Measurements from ENCODE around the gene IRF9. TPM values are rescaled to one million over a fixed set of nuclear protein-coding genes. Genes with fewer than 3 reads are reported as not detected.
A peak's percentile ranks its signal among the peaks of the same experiment; 100 is the strongest.

Gene IRF9
- total and polyA plus RNA-seq, 2 of the 13 experiments (the other 11 are each of a cell fraction or from before 2014, with no cell fraction given) = 14.9 to 49.7 TPM

DNA sequence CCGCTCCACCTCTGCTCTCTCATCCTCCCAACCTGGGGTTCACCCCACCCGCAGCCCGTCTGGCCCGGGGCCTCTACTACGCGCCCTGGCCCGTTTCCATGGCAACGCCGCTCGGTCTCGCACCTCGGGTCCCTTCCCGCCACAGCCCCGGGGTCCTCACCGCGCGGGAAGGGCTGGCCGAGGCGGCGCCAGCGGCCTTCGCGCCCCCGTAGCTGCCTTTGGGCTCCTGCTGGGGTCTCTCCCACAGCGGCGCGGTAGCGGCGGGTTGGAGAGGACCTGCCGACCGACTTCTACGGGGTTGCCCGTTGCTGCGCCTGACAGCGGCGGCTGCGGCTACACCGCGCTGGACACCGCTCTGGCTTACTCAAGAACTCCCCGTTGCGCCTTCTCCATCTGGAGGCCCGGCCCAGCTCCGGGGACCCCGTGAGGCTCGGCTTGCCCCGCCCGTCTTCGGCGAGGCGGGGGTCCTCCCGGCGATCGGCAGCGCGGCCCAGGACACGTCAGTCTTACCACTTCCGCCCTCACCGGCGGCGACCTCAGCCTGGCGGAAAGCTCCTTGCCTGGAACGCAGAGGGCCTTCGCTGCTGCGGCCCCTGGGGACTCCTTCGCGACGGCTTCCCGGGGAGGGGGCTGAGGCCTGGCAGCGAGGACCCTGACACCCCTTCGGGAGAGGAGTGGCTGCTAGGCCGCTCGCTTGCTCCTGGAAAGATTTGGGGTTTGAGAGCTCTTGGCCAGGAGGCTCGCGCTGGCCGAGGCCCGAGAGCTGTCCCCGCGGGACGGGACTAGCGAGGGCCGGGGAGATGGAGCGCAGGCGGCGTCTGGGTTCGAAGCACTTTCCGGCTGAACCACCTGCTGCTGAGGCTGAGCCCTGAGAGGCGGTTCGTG is 34.4 kb downstream of the IRF9 start, which contains the start of gene TM9SF1 (continued):
- TF ChIP-seq, protein P1, sequence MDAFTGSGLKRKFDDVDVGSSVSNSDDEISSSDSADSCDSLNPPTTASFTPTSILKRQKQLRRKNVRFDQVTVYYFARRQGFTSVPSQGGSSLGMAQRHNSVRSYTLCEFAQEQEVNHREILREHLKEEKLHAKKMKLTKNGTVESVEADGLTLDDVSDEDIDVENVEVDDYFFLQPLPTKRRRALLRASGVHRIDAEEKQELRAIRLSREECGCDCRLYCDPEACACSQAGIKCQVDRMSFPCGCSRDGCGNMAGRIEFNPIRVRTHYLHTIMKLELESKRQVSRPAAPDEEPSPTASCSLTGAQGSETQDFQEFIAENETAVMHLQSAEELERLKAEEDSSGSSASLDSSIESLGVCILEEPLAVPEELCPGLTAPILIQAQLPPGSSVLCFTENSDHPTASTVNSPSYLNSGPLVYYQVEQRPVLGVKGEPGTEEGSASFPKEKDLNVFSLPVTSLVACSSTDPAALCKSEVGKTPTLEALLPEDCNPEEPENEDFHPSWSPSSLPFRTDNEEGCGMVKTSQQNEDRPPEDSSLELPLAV (CRISPR knock-in tag; conservative IDR thresholded peaks at IDR 0.05; ENCODE audit: low read depth) = no peak
- no peak for TF ChIP-seq ARNT (IDR thresholded peaks at IDR 0.05)
- TF ChIP-seq PLRG1 (conservative IDR thresholded peaks at IDR 0.05) = no peak
- TF ChIP-seq ZNF256 (CRISPR knock-in tag; conservative IDR thresholded peaks at IDR 0.05) = peak; percentile 94; the same call in 1 of the 2 replicates
- peak; percentile 99 for TF ChIP-seq ASH2L (IDR thresholded peaks at IDR 0.05; ENCODE audit: insufficient read length, low read depth, low read length)
- no peak for TF ChIP-seq PRPF4 (IDR thresholded peaks at IDR 0.05; ENCODE audit: low read depth, low read length, poor library complexity, severe bottlenecking)
- TF ChIP-seq ZFP41 (CRISPR knock-in tag; IDR thresholded peaks at IDR 0.05; ENCODE audit: borderline replicate concordance) = peak; percentile 99
- peak; percentile 97; the same call in 1 of the 2 replicates for TF ChIP-seq AKAP8 (CRISPR knock-in tag; IDR thresholded peaks at IDR 0.05)
- peak; percentile 99 for TF ChIP-seq ZNF230 (CRISPR knock-in tag; IDR thresholded peaks at IDR 0.05)
- TF ChIP-seq NFIB (CRISPR knock-in tag; IDR thresholded peaks at IDR 0.05; ENCODE audit: borderline replicate concordance) = peak; percentile 92; the same call in 1 of the 2 replicates
- TF ChIP-seq SMAD9 (CRISPR knock-in tag; IDR thresholded peaks at IDR 0.05) = peak; percentile 99
- peak; percentile 94; the same call in 1 of the 2 replicates for TF ChIP-seq SNAI1 (CRISPR knock-in tag; IDR thresholded peaks at IDR 0.05; ENCODE audit: borderline replicate concordance)
- TF ChIP-seq, protein P2, sequence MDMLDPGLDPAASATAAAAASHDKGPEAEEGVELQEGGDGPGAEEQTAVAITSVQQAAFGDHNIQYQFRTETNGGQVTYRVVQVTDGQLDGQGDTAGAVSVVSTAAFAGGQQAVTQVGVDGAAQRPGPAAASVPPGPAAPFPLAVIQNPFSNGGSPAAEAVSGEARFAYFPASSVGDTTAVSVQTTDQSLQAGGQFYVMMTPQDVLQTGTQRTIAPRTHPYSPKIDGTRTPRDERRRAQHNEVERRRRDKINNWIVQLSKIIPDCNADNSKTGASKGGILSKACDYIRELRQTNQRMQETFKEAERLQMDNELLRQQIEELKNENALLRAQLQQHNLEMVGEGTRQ (IDR thresholded peaks at IDR 0.05; ENCODE audit: low read depth, low read length) = no peak
- TF ChIP-seq, protein P2 (CRISPR knock-in tag; IDR thresholded peaks at IDR 0.05; ENCODE audit: borderline replicate concordance) = peak; percentile 85
- peak; percentile 99 for TF ChIP-seq EEA1 (CRISPR knock-in tag; IDR thresholded peaks at IDR 0.05; ENCODE audit: borderline replicate concordance)
- no peak for TF ChIP-seq SRY (CRISPR knock-in tag; IDR thresholded peaks at IDR 0.05)
- TF ChIP-seq, protein P3, sequence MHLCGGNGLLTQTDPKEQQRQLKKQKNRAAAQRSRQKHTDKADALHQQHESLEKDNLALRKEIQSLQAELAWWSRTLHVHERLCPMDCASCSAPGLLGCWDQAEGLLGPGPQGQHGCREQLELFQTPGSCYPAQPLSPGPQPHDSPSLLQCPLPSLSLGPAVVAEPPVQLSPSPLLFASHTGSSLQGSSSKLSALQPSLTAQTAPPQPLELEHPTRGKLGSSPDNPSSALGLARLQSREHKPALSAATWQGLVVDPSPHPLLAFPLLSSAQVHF (CRISPR knock-in tag; IDR thresholded peaks at IDR 0.05) = no peak
- TF ChIP-seq SCMH1 (CRISPR knock-in tag; IDR thresholded peaks at IDR 0.05; ENCODE audit: borderline replicate concordance) = no peak
- TF ChIP-seq ZNF224 (CRISPR knock-in tag; IDR thresholded peaks at IDR 0.05) = peak; percentile 100
- TF ChIP-seq, protein P4, sequence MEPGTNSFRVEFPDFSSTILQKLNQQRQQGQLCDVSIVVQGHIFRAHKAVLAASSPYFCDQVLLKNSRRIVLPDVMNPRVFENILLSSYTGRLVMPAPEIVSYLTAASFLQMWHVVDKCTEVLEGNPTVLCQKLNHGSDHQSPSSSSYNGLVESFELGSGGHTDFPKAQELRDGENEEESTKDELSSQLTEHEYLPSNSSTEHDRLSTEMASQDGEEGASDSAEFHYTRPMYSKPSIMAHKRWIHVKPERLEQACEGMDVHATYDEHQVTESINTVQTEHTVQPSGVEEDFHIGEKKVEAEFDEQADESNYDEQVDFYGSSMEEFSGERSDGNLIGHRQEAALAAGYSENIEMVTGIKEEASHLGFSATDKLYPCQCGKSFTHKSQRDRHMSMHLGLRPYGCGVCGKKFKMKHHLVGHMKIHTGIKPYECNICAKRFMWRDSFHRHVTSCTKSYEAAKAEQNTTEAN (CRISPR knock-in tag; conservative IDR thresholded peaks at IDR 0.05) = peak; percentile 81
- TF ChIP-seq FOXK2 (IDR thresholded peaks at IDR 0.05) = no peak
- TF ChIP-seq NR2F1 (CRISPR knock-in tag; IDR thresholded peaks at IDR 0.05) = 0 out of 4 replicates have a peak, but pooled peaks have one; percentile 5 to 11
- peak; percentile 100 for TF ChIP-seq ZNF501 (CRISPR knock-in tag; IDR thresholded peaks at IDR 0.05)
- TF ChIP-seq ZNF749 (CRISPR knock-in tag; IDR thresholded peaks at IDR 0.05; ENCODE audit: borderline replicate concordance) = peak; percentile 98; the same call in 1 of the 2 replicates
- no peak for TF ChIP-seq ZNF878 (CRISPR knock-in tag; IDR thresholded peaks at IDR 0.05)

All from HepG2 (cell line).